ENCODE results near the gene TSPAN18. TPM values are rescaled to one million over a fixed set of nuclear protein-coding genes. Genes with fewer than 3 reads are reported as not detected.

The TSPAN18 gene
- total RNA-seq, 1 donor from 2014 or later = 46.4 TPM

GRCh38 chr11:44784851-44785250 lies 58.1 kb downstream of the TSPAN18 start:
- Histone ChIP-seq H3K27ac (no peak overlapping the region), H3K27me3 (no peaks in the 10 kb centered on the region), H3K9me3 (no peaks in the 10 kb centered on the region), H3K36me3 (no peaks in the 10 kb centered on the region), H3K4me1 (peaks cover 5% of the 10 kb centered on the region), H3K4me3 (no peak overlapping the region)
- ATAC-seq (no peak), DNase-seq (no peak)
- TF ChIP-seq, protein P1, sequence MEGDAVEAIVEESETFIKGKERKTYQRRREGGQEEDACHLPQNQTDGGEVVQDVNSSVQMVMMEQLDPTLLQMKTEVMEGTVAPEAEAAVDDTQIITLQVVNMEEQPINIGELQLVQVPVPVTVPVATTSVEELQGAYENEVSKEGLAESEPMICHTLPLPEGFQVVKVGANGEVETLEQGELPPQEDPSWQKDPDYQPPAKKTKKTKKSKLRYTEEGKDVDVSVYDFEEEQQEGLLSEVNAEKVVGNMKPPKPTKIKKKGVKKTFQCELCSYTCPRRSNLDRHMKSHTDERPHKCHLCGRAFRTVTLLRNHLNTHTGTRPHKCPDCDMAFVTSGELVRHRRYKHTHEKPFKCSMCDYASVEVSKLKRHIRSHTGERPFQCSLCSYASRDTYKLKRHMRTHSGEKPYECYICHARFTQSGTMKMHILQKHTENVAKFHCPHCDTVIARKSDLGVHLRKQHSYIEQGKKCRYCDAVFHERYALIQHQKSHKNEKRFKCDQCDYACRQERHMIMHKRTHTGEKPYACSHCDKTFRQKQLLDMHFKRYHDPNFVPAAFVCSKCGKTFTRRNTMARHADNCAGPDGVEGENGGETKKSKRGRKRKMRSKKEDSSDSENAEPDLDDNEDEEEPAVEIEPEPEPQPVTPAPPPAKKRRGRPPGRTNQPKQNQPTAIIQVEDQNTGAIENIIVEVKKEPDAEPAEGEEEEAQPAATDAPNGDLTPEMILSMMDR (IDR thresholded peaks at IDR 0.05) = no peak
- intact Hi-C loops (cut with DNase I) = no loop called here

- no peak overlapping the region for H3K4me3 ChIP-seq
- DNase-seq = no peak
- TF ChIP-seq, protein P1 (IDR thresholded peaks at IDR 0.05) = no peak
- no peaks in the 10 kb centered on the region for H3K27me3 ChIP-seq
- peaks cover 4% of the 10 kb centered on the region for H3K4me1 ChIP-seq
- ATAC-seq = no peak
- intact Hi-C loops (cut with DNase I) = no loop called here
- H3K36me3 ChIP-seq = no peaks in the 10 kb centered on the region
- no peaks in the 10 kb centered on the region for H3K9me3 ChIP-seq
- no peak overlapping the region for H3K27ac ChIP-seq
Measured at GRCh38 chr11:44785856-44786607, 59.3 kb downstream of the TSPAN18 start.

DNA sequence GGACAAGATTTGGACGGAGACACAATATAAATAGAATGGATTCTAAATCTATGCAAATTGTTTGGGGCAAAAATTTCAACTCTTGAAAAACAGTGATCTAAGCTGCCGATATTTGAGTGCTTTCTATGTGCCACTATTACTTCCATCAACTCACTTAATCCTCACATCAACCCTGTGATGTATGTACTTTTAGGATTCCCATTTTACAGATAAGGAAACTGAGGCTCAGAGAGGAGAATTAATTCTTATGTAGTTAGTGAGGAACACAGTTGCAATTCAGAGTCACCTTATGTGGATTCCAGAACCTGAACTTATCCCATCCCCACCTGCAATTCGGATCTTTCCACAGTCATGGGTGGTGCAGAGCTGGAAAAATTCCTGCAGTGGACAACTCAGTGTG lies 60.3 kb downstream of the TSPAN18 start:
- TF ChIP-seq, protein P1 (IDR thresholded peaks at IDR 0.05) = no peak
- no peaks in the 10 kb centered on the region for H3K9me3 ChIP-seq
- H3K27ac ChIP-seq = no peak overlapping the region
- DNase-seq (no peak), ATAC-seq (no peak)
- no peaks in the 10 kb centered on the region for H3K4me1 ChIP-seq
- H3K27me3 ChIP-seq = no peaks in the 10 kb centered on the region
- intact Hi-C loops (cut with DNase I) = no loop called here
- H3K4me3 ChIP-seq = no peak overlapping the region
- no peaks in the 10 kb centered on the region for H3K36me3 ChIP-seq

DNA sequence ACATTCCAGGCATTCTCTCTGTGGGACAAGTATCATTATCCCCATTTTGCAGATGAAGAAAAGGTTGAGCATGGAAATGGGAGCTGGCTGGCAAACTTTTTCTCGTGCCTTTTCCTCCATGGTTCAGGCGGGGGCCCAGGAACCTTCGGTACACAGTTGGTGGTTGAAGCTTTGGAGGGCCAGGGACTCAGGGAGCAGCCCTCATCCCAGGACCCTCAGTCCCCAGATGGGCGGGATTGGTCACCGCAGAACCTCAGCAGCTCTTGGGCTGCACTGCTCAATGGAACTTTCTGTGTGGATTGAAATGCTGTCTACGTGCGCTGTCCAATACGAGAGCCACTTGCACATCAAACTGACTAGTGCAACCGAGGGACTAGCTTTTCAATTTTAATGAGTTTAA lies 61.2 kb downstream of the TSPAN18 start:
- ATAC-seq (no peak), DNase-seq (no peak)
- intact Hi-C loops (cut with DNase I) = no loop called here
- Histone ChIP-seq H3K27ac (no peak overlapping the region), H3K4me3 (no peak overlapping the region), H3K4me1 (no peaks in the 10 kb centered on the region), H3K27me3 (no peaks in the 10 kb centered on the region), H3K9me3 (no peaks in the 10 kb centered on the region), H3K36me3 (no peaks in the 10 kb centered on the region)
- TF ChIP-seq, protein P1 (IDR thresholded peaks at IDR 0.05) = no peak

DNA sequence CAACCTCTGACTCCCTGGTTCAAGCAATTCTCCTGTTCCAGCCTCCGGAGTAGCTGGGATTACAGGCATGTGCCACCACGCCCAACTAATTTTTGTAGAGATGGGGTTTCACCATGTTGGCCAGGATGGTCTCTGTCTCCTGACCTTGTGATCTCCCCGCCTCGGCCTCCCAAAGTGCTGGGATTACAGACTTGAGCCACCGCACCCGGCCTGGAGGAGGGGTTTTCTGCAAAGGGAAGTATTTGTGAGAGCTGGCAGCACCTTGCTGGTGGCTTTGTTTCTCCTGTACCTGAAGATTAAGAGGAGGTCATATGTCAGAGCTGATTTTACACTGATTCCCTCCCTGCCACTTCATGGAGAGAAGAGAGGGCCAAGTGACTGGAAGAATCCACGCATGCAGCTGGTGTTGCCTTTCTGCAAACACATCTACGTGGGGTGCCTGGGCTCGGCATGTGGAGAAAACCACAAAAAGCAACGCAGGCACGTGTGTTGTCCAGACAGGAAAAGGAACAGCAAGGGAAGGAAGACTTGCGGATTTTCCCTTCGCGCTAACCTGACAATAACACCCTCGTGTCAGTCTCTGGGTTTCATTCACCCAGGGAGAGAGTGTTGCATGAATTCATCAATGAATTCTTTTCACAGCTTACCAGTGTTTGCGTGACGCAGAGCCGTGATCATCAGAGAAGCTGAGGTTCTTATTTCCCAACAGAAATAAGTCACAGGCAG lies 61.9 kb downstream of the TSPAN18 start:
- DNase-seq = no peak
- no peak for ATAC-seq
- intact Hi-C loops (cut with DNase I) = no loop called here

More for the DNA sequence above, 61.9 kb downstream of the TSPAN18 start:
- no peaks in the 10 kb centered on the region for H3K4me1 ChIP-seq
- TF ChIP-seq, protein P1 (IDR thresholded peaks at IDR 0.05) = no peak
- no peaks in the 10 kb centered on the region for H3K9me3 ChIP-seq
- no peaks in the 10 kb centered on the region for H3K27me3 ChIP-seq
- H3K27ac ChIP-seq = no peak overlapping the region
- no peak overlapping the region for H3K4me3 ChIP-seq
- H3K36me3 ChIP-seq = no peaks in the 10 kb centered on the region
